Gastrocnemius medialis (tissue), 4 donors: ENCODE measurements around the gene DNMBP.

ENCODE experiments used
- POLR2A ChIP-seq, 2 donors: fragments of 450-650 bp; IDR thresholded peaks; one replicate each; pipeline ENCODE4 v1.6.1; 2017; ENCODE audit warnings: antibody characterized with exemption in 2 of 2, mild to moderate bottlenecking in 2 of 2, moderate library complexity in 2 of 2
- TF ChIP-seq, protein P1 (sequence below), 5 experiments: fragments of 450-650 bp in 3 of 5; fragments of 200-600 bp in 2 of 5; sonication (generic) in 2 of 5; IDR thresholded peaks in 4 of 5; conservative IDR thresholded peaks in 1 of 5; 1 replicate in 4 of 5; 2 replicates in 1 of 5; pipeline ENCODE4 v1.5.1; 2016 to 2019; ENCODE audit warnings: antibody characterized with exemption in 5 of 5, mild to moderate bottlenecking in 3 of 5, moderate library complexity in 3 of 5

DNA sequence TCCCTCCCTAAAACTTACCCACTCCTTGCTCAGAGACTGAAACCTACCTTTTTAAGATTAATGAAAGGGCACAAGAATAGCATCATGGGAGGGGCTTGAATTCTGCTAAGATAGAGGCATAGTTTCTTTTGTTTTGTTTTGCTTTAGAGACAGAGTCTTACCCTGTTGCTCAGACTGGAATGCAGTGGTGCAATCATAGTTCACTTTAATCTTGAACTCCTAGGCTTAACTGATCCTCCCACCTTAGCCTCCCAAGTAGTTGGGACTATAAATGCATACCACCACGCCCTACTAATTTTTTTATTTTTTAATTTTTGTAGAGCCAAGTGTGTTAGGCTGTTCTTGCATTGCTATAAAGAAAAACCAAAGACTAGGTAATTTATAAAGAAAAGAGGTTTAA is 17.7 kb upstream of the DNMBP start:
- TF ChIP-seq, protein P1, sequence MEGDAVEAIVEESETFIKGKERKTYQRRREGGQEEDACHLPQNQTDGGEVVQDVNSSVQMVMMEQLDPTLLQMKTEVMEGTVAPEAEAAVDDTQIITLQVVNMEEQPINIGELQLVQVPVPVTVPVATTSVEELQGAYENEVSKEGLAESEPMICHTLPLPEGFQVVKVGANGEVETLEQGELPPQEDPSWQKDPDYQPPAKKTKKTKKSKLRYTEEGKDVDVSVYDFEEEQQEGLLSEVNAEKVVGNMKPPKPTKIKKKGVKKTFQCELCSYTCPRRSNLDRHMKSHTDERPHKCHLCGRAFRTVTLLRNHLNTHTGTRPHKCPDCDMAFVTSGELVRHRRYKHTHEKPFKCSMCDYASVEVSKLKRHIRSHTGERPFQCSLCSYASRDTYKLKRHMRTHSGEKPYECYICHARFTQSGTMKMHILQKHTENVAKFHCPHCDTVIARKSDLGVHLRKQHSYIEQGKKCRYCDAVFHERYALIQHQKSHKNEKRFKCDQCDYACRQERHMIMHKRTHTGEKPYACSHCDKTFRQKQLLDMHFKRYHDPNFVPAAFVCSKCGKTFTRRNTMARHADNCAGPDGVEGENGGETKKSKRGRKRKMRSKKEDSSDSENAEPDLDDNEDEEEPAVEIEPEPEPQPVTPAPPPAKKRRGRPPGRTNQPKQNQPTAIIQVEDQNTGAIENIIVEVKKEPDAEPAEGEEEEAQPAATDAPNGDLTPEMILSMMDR (IDR thresholded peaks at IDR 0.05 in 4 of 5, conservative IDR thresholded peaks at IDR 0.05 in 1 of 5), result no peak
- TF ChIP-seq POLR2A (IDR thresholded peaks at IDR 0.05), result no peak
